ENCODE measurements around the gene NPAS3. TPM values are rescaled to one million over a fixed set of nuclear protein-coding genes. Genes with fewer than 3 reads are reported as not detected.

The NPAS3 gene
- 0.10 and 0.33 TPM in 2 replicates for total RNA-seq

GRCh38 chr14:32938719-32939253, at the start of gene NPAS3:
NPAS3 (plus strand) TSS chr14:32938879.

